Stimulated activated CD4-positive, alpha-beta T cell treated with anti-CD3 and anti-CD28 coated beads, TNF-alpha, amount 100 ng/mL, for 48 hours (primary cell): ENCODE results near the gene KXD1.
"Not testable (repeated sequence)": the region's sequence is repeated elsewhere in the genome, so short reads cannot be mapped to it uniquely, and the experiment has no call there.

Experiments used
- DNase-seq, 3 donors: peaks; one replicate each; pipeline ENCODE4 v3.0.0-alpha.2; 2020; ENCODE audit warnings: low read depth in 3 of 3

Gene KXD1

GRCh38 chr19:18536475-18536874, 21.2 kb upstream of the KXD1 start:
- DNase-seq = no peak

DNA sequence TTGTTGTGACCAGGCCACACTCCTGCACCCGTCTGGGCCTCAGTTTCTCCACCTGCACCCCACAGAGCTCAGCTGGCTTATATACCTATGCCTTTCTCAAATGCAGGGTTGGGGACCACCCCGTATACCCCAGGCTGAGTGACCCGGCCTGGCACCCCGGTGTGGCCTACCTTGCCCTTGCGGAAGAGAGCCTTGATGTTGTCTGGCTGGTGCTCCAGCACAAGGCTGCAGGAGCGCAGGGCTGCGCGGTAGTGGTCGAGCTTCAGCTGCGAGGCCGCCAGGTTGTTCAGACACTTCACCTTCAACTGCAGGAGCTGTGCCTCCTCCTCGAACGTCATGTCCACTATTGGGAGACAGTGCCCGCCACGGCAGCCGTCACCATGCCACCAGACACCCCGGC, 20.2 kb upstream of the KXD1 start:
- DNase-seq = no peak

DNA sequence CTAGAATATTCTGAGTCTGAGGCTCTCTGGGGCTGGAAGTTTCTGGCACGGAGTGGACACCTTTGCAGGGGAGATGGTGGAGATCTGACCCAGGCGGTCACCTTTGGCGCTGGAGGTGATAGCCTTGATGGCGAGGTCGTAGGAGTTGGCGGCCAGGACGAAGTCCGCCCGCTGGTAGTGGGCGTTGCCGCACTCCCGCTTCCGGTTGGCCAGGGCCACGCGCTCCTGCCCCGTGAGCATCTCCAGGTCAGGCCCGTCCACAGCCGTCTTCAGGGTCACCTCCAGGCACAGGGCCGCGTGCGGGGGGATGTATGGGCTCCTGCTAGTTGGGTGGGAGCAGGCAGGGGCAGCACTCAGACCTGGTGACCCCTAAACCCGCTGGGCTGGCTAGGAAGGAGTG, 19.6 kb upstream of the KXD1 start:
- no peak for DNase-seq

DNA sequence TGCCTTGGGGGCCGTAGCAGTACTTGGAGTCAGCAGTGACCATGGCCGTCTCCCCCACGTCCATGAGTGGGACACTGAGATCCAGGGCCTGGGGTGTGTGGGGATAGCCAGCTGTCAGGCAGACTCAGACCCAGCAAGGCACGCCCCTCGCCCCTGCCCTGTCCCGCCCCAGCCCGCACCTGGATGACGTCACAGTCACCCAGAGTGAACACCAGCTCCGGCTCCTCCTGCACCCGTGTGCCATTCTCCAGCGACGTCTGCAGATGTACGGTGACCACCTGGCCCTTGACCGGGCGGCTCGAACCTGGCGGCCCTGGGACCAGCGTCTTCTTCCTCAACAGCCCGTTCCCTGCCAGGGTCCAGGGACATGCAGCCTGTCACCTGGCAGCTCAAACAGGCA, 18.3 kb upstream of the KXD1 start:
- DNase-seq = no peak

DNA sequence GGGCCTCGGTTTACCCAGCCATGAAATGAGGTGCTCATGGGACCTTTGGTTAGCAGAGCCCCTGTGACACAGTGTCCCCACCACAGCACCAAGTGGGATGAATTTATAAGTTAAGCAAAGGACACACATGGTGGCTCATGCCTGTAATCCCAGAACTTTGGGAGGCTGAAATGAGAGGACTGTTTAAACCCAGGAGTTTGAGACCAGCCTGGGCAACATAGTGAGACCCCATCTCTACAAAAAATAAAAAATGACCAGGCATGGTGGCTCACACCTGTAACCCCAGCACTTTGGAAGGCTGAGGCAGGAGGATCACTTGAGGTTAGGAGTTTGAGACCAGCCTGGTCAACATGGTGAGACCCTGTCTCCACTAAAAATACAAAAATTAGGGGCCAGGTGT, 17.5 kb upstream of the KXD1 start:
- DNase-seq = not testable (repeated sequence)

DNA sequence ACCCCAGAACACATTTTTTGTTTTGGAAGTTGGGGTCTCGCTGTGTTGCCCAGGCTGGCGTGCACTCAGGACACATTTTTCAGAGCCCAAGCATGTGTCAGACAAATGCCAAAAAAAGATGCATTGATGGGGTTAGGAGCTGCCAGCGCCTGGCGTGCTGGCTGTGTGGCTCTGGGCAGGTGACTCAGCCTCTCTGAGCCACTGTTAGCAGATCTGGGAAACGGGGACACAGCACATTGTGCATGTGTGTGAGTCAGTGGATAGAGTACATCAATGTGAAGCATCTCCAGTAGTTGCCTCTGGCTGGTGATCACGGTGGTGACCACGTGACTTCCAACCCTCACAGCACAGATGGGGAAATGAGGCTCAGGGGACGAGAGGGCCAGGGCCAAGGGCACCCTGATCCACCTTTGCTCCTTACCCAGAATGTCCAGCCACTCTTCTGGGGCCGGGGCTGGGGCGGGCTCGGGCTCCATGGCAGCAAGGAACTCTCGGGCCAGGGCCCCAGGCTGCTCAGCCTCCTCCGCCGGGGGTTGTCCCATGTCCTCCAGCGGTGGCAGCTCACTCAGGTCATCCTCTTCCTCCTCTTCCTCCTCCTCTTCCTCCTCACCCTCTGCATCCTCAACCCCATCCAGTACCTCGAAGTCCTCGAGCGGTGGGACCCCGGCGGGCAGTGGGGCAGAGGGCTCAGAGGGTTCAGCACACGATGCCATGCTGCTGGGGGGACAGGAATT, 16.2 kb upstream of the KXD1 start:
- DNase-seq = no peak

GRCh38 chr19:18541992-18542940, 15.4 kb upstream of the KXD1 start:
- no peak for DNase-seq

- DNase-seq = peak; percentile 84 to 96 (median 92)
These were observed 14.5 kb upstream of the KXD1 start, which contains the start of gene FKBP8 for GRCh38 chr19:18542941-18543813. Gene FKBP8 (minus strand): TSS chr19:18543573. CDS start chr19:18541970, 1,603 bp downstream.

- peak; percentile 64 to 87 (median 67) for DNase-seq
These were observed 13.7 kb upstream of the KXD1 start for GRCh38 chr19:18543814-18544475.

GRCh38 chr19:18551631-18552030, 6.0 kb upstream of the KXD1 start:
- DNase-seq = no peak

- no peak for DNase-seq
These were observed 509 bp downstream of the KXD1 start for GRCh38 chr19:18558202-18558555.

GRCh38 chr19:18558604-18559003, 934 bp downstream of the KXD1 start:
- no peak for DNase-seq

DNA sequence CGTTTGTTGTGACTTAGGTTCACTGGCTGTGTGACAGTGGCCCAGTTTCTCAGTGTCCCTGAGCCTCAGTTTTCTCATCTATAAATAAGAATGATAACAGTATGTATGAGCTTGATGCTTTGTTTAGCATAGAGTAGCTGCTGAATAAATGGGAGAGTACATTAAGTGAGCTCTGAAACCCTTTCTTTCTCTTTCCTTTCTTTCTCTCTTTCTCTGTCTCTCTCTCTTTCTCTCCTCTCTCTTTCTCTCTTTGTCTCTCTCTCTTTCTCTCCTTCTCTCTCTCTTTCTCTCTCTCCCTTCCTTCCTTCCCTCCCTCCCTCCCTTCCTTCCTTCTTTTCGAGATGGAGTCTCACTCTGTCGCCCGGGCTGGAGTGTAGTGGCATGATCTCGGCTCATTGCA, 2.0 kb downstream of the KXD1 start:
- DNase-seq = no peak

GRCh38 chr19:18562086-18562485, 4.4 kb downstream of the KXD1 start:
- no peak for DNase-seq

GRCh38 chr19:18566953-18567352, 9.3 kb downstream of the KXD1 start:
- DNase-seq = no peak

DNA sequence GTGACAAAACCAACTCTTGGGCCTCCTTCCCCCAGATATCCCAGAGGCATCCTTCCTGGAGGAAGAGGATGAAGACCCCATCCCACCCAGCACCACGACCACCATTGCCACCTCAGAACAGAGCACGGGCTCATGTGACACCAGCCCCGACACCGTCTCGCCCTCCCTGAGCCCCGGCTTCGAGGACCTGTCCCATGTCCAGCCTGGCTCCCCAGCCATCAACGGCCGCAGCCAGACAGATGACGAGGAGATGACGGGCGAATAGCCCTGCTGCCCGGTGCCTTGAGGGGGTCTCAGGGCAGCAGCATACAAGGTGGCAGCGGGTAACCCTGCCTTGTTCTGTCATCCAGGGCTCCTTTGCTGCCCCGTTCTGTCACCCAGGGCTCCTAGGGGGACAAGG, 10.7 kb downstream of the KXD1 start:
- no peak for DNase-seq

DNA sequence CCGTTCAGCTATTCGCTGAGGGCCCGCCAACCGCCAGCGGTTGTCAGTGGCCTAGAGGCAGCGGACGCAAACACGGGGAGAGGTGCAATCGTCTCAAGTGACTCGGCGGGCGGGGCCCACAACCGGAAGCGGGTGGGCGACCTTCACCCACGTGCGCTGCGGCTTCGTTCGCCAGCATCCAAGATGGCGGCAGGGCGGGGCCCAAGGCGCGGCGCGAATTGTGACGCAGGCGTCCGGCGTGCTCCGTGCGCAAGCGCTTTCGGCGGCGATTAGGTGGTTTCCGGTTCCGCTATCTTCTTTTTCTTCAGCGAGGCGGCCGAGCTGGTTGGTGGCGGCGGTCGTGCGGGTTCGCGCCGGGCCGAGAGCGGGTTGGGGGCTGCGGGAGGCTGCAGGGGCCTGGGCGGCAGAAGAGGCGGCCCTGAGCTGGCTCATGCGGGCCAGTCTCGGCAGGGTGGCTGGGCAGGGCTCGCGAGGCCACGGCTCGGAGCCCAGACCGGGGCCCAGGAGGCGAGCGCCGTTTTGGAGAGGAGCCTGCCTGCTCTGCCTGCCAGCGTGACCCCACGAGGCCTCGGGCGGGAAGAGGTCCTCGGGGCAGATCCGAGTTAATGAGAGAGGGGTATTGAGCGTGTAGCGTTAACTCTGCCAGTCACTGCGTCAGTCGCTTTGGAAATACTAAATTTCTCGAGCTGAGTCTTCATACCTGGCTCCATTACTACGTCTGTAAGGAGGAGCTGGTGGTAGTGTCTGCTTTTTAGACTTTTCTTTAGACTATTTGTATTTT, 14.1 kb downstream of the KXD1 start, which contains the start of gene UBA52:
Gene UBA52, plus strand, starts transcription at position 294 of the 781 bp plus-strand sequence. CDS start 1,444 bp downstream, outside the sequence.
- DNase-seq = peak; percentile 97 to 98 (median 98)

GRCh38 chr19:18574691-18575291, 17.1 kb downstream of the KXD1 start:
- DNase-seq = no peak

DNA sequence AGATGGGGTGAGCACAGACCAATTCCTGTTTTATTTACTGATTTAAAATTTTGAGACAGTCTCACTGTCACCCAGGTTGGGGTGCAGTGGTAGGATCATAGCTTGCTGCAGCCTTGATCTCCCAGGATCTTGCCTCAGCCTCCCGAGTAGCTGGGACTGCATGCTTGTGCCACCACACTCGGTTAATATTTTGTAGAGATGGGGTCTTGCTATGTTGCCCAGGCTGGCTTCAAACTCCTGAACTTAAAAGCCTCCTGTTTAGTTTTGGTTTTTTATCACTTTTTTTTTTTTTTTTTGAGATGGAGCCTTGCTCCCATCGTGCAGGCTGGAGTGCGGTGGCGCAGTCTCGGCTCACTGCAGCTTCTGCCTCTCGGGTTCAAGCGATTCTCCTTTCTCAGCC, 18.7 kb downstream of the KXD1 start:
- no peak for DNase-seq

GRCh38 chr19:18577365-18577914, 19.8 kb downstream of the KXD1 start:
- no peak for DNase-seq
